Heart left ventricle (tissue), 16 donors: ENCODE results near the gene POU3F1. TPM values are rescaled to one million over a fixed set of nuclear protein-coding genes. Genes with fewer than 3 reads are reported as not detected.

Source experiments
- ATAC-seq, 4 donors: fragments of 200-7000 bp; cut with Tn5 transposase; one replicate each; pipeline ENCODE4 v1.9.1; 2020 to 2022; ENCODE audit warnings: moderate library complexity in 4 of 4, mild to moderate bottlenecking in 3 of 4, moderate number of reproducible peaks in 1 of 4
- DNase-seq, 5 donors: peaks; one replicate each; pipeline ENCODE4 v3.0.0-alpha.2; 2020
- H3K27ac ChIP-seq, 12 donors: fragments of 200-600 bp; sonication (generic) in 4 of 12; one replicate each; pipeline versions ENCODE4 v1.5.0 to v1.8.0; 2016 to 2022; ENCODE audit warnings: mild to moderate bottlenecking in 2 of 12
- H3K27me3 ChIP-seq, 9 donors: fragments of 200-600 bp; sonication (generic) in 2 of 9; one replicate each; pipeline versions ENCODE4 v1.5.1 to v1.8.0; 2016 to 2022; ENCODE audit warnings: mild to moderate bottlenecking in 3 of 9
- H3K36me3 ChIP-seq, 9 donors: fragments of 200-600 bp; sonication (generic) in 2 of 9; one replicate each; pipeline versions ENCODE4 v1.5.0 to v1.8.0; 2018 to 2022; ENCODE audit warnings: mild to moderate bottlenecking in 2 of 9
- H3K4me1 ChIP-seq, 12 donors: fragments of 200-600 bp; sonication (generic) in 4 of 12; one replicate each; pipeline versions ENCODE4 v1.5.0 to v1.8.0; 2016 to 2022; ENCODE audit warnings: mild to moderate bottlenecking in 3 of 12
- H3K4me3 ChIP-seq, 12 donors: fragments of 200-600 bp; sonication (generic) in 4 of 12; one replicate each; pipeline versions ENCODE4 v1.5.0 to v1.8.0; 2017 to 2022; ENCODE audit warnings: mild to moderate bottlenecking in 9 of 12, moderate library complexity in 4 of 12
- H3K9me3 ChIP-seq, 12 donors: fragments of 200-600 bp; sonication (generic) in 4 of 12; one replicate each; pipeline versions ENCODE4 v1.5.0 to v1.8.0; 2016 to 2022; ENCODE audit warnings: mild to moderate bottlenecking in 1 of 12
- POLR2A ChIP-seq, 2 donors: fragments of 450-650 bp; IDR thresholded peaks; one replicate each; pipeline ENCODE4 v1.6.1; 2017; ENCODE audit warnings: antibody characterized with exemption in 2 of 2, mild to moderate bottlenecking in 2 of 2, moderate library complexity in 2 of 2
- WGBS, 4 donors: extraction: QIAGEN DNeasy Blood & Tissue Kit in 2 of 4; methylation state at CpG; one replicate each; pipeline versions ENCODE4 v1.1.5 to v1.1.7; 2013 to 2018; 5-methylcytosine and 5-hydroxymethylcytosine counted together
- intact Hi-C, 10 donors: fragments of 100-400 bp; cut with DNase I; formaldehyde crosslinking; loops; one replicate each; pipeline versions ENCODE4 v1.11.1 to v1.14.2; 2022
- polyA plus RNA-seq, 2 donors: library from polyadenylated mRNA; stranded (reverse); fragments of 200-250 nt; gene quantifications; one replicate each; pipeline ENCODE4 v1.2.3, GENCODE V29; 2013
- total RNA-seq, 9 donors: library from RNA; depleted of rRNA in 2 of 9; stranded (reverse); fragments of >200 nt in 2 of 9; fragmentation: NEBNext Ultra II Directional in 3 of 9; extraction: Animal tissue kit (Norgen Biotek cat#: 25700) in 3 of 9; gene quantifications; one replicate each; pipeline versions ENCODE4 v1.1.0 to v1.2.4, GENCODE V29; 2016 to 2023
- TF ChIP-seq, protein P1 (sequence below), 12 donors: fragments of 200-600 bp; sonication (generic) in 4 of 12; IDR thresholded peaks; one replicate each; pipeline versions ENCODE4 v1.5.0 to v1.8.0; 2018 to 2022; ENCODE audit warnings: antibody characterized with exemption in 12 of 12, mild to moderate bottlenecking in 5 of 12
- donor health status: ischemic (EF 13 %, LVEDD 7.1; RV severe dilation, severe dysfunction).
- donor health status: healthy with polysubstance abuse.
- donor health status: DM: no; HTN: yes; CAD: no.
- donor health status: DM: no; HTN: no; CAD: no.
- donor health status: ischemic (EF 25% LVEDD 6.9; RV normal size, moderate dysfunction).
- donor health status: ischemic (EF 25% LVEDD 5.7; RV mildly dilated, moderate dysfunction).
- donor health status: healthy.
- donor health status: DM: yes; HTN: yes; CAD: no.
- donor health status: ischemic (EF 35%, LVEDD 5.7; RV mildly dilated, moderate dysfunction).
- donor health status: nonischemic (EF 11% LVEDD 7.7; RV severe dilation, severe dysfunction).
- donor health status: DM: yes; HTN: yes; CAD: no.
- donor health status: PGD.
- donor health status: ischemic (EF 29% LVEDD 5.4; RV normal size, mild dysfunction).
- donor health status: nonischemic (EF 23%, LVEDD 6.1; RV moderate dilation, normal function).

Gene POU3F1
- total and polyA plus RNA-seq, 11 donors, result 0.17 to 0.18 TPM; not detected in 9

DNA sequence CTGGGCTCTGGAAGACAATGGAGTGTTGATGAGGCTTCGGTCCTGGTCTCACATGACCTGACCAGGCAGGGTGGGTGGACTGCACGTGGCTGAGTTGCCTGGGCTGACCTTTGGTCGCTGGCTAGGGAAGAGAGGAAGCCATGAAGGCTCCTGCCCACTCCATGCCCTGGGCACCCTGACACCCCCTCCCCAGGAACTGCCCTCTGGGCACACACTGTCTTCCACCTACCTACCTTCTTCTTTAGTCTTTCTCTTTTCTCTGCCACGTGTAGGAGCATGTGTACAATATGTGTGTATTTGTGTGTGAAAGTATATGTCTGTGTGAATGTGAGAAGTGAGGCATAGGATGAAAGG, 15.1 kb downstream of the POU3F1 start:
- TF ChIP-seq POLR2A (IDR thresholded peaks at IDR 0.05), result no peak
- TF ChIP-seq, protein P1, sequence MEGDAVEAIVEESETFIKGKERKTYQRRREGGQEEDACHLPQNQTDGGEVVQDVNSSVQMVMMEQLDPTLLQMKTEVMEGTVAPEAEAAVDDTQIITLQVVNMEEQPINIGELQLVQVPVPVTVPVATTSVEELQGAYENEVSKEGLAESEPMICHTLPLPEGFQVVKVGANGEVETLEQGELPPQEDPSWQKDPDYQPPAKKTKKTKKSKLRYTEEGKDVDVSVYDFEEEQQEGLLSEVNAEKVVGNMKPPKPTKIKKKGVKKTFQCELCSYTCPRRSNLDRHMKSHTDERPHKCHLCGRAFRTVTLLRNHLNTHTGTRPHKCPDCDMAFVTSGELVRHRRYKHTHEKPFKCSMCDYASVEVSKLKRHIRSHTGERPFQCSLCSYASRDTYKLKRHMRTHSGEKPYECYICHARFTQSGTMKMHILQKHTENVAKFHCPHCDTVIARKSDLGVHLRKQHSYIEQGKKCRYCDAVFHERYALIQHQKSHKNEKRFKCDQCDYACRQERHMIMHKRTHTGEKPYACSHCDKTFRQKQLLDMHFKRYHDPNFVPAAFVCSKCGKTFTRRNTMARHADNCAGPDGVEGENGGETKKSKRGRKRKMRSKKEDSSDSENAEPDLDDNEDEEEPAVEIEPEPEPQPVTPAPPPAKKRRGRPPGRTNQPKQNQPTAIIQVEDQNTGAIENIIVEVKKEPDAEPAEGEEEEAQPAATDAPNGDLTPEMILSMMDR (IDR thresholded peaks at IDR 0.05), result no peak
- 65 to 84% (median 70%) methylated on average over 4 of the region's 4 CpGs for WGBS, 4 donors
- Histone ChIP-seq H3K9me3 (no peaks in the 10 kb centered on the region), H3K27me3 (no peaks in the 10 kb centered on the region), H3K4me3 (no peak overlapping the region), H3K4me1 (peaks cover 0 to 33% (median 21%) of the 10 kb centered on the region in 12 donors), H3K27ac (no peak overlapping the region), H3K36me3 (peaks cover 0 to 7% (median 0%) of the 10 kb centered on the region in 9 donors)
- ATAC-seq, result no peak
- DNase-seq, result no peak
- intact Hi-C loops, result no loop called here

DNA sequence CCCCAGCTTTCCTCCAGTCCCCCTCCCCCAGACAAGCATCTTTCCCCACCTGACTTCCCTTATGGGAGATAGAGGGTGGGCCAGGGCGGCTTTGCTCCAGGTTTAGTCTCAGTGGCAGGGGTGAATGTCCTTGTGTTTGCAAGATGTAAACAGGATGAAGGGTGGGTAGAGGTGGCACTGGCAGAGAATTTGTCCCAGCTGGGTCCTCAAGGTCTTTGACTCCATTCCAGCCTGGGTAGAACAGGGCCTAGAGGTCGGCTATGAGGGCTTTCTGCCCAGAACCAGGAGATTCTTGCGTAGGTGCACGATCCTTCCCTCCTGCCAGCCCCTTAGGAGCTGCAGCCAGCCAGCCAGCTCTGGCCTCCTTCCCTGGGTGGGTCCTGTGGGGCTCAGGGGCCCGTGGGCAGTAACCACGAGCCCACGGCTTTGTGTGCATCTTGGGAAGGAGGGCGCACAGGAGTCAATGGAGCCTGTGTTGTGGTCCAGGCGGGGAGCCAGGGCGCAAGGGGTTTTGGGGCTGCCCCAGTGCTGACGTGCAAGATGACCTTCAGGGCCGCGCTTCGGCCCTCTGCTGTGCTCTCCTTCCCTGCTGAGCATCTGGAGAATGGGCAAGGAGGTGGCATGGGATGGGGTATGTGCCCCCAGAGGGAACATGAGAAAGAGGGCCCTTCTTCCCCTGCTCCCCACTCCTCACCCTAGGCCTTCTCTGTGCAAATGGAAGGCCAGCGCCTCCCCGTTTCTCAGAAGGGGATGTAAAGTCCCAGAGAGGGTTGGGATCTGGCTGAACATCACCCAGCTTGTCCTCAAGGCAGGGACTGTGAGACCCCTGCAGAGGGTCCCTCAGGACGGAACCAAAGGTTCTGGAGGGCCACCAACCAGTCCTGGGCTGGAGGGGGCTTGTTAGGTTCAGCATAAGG, 15.7 kb downstream of the POU3F1 start:
- no peak overlapping the region for H3K4me3 ChIP-seq
- WGBS, 4 donors, result 68 to 80% (median 75%) methylated on average over 12 to 17 of the region's 17 CpGs
- H3K27me3 ChIP-seq, result no peaks in the 10 kb centered on the region
- H3K36me3 ChIP-seq, result peaks cover 0 to 12% (median 5%) of the 10 kb centered on the region in 9 donors
- DNase-seq (no peak), ATAC-seq (peak in 3 of 4 donors; percentile 1 to 25 (median 24))
- intact Hi-C loops, result no loop called here
- H3K4me1 ChIP-seq, result peaks cover 0 to 37% (median 21%) of the 10 kb centered on the region in 12 donors
- H3K9me3 ChIP-seq, result no peaks in the 10 kb centered on the region
- H3K27ac ChIP-seq, result peak overlapping the region in 6 of 12 donors; percentile 49 to 73 (median 66)
- TF ChIP-seq, protein P1 (IDR thresholded peaks at IDR 0.05), result no peak
- no peak for TF ChIP-seq POLR2A (IDR thresholded peaks at IDR 0.05)

DNA sequence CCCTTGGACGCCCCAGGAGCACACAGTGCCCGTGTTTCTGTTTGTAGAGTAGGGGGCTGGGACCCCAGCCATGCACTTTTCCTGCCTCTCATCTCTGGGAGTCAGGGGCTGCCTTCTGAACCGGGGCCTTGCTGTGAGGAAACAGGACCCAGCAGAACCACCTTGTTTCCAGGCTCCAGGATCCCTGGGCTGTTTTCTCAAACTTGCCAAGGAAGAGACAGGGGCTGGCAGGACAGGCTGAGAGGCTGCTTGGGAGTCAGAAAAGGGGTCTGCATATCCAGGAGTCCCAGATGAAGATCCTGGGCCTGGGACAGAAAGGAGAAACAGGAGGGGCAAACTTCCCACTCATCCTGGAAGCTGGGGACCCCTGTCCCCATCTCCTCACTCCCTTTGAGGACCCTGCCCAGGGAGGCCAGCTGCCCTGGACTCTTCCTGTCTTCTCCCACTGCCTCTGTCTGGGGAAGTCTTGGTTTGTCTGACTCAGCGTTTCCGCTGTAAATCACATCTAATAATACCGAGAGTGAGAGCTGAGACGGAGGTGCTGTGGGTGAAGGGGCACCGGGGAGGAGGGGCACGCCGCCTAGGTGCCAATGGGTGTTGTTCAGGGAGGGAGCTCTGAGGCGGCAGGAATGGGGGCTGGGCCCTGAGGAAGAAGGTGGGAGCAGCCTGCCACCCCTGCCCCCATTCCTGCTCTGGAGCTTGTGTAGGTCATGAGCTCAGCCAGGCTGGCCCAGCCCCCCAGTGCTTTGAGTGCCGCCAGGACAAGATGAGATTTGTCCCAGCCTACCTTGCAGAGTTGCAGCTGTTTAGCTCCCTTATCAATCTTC, 16.7 kb downstream of the POU3F1 start:
- Histone ChIP-seq H3K27me3 (no peaks in the 10 kb centered on the region), H3K4me1 (peaks cover 0 to 37% (median 21%) of the 10 kb centered on the region in 12 donors), H3K27ac (peak overlapping the region in 10 of 12 donors; percentile 2 to 73 (median 56)), H3K9me3 (no peaks in the 10 kb centered on the region), H3K4me3 (peak overlapping the region in 1 of 12 donors; percentile 26), H3K36me3 (peaks cover 0 to 22% (median 15%) of the 10 kb centered on the region in 9 donors)
- ATAC-seq (peak; percentile 48 to 79 (median 66)), DNase-seq (peak in 2 of 5 donors; percentile 36 to 71)
- no peak for TF ChIP-seq POLR2A (IDR thresholded peaks at IDR 0.05)
- TF ChIP-seq, protein P1 (IDR thresholded peaks at IDR 0.05), result no peak
- intact Hi-C loops, result loop anchor here in 8 of 10 donors (1.0 to 10.0 kb wide), 7 partner anchors 40 to 807 kb away; partner anchors contain the start of gene SF3A3 (in 1 of the 8)
- WGBS, 4 donors, result 11 to 21% (median 17%) methylated on average over 11 to 12 of the region's 12 CpGs
